Skin epidermis (tissue), 12 donors: Measurements from ENCODE around the gene NCBP2L.

Source experiments
- H3K27ac ChIP-seq, 21 experiments: fragments of 200-600 bp; sonication (generic) in 11 of 21; one replicate each; pipeline ENCODE4 v1.5.0; 2020; ENCODE audit warnings: mild to moderate bottlenecking in 3 of 21, inconsistent platforms in 2 of 21, moderate library complexity in 2 of 21
- H3K4me3 ChIP-seq, 7 experiments: fragments of 200-600 bp; sonication (generic) in 2 of 7; one replicate each; pipeline ENCODE4 v1.5.0; 2020; ENCODE audit warnings: inconsistent platforms in 2 of 7, mild to moderate bottlenecking in 2 of 7, moderate library complexity in 1 of 7

NCBP2L gene

GRCh38 chrX:107750861-107751445 is 26.6 kb upstream of the NCBP2L start:
- no peak overlapping the region for H3K27ac ChIP-seq

DNA sequence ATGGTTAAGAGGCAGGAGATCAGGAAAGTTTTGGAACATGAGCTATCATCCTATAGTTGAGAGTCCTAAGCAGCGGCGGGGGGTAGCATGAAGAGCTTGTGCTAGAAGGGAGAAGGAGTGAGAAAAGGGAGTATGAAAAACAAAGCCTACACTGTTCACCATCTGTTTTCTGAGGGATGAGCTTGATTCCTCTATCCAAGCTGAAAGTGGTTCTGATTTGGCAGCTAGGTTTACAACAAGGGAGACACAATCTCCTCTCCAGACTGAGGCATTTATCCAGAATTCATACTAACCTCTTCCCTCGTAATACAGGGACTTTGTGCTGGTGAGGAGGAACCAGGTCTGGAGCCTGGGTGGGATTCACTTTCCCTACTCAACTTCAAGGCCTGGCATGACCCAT is 25.5 kb upstream of the NCBP2L start:
- H3K4me3 ChIP-seq: no peak overlapping the region
- no peak overlapping the region for H3K27ac ChIP-seq

More at GRCh38 chrX:107750861-107751445, 26.6 kb upstream of the NCBP2L start:
- no peak overlapping the region for H3K4me3 ChIP-seq

DNA sequence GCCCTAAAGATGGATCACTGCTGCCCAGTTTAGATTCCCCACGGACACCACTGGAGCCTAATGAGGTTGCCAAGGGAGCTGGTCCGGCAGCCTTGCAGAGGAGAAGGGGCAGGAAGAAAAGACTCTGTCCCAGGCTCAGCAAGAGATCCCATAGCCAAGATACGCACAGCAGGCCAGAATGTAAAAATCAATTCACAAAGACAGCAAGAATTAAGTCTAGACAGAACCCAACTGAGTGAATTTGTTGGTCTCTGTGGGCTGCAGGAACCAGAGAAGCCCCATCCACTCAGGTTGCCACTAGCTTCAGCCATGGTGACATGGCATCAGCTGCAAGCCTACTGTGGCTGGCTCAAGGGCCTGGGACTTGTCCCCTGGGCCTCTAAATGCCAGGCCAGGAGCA is 24.8 kb upstream of the NCBP2L start:
- H3K27ac ChIP-seq: no peak overlapping the region

GRCh38 chrX:107753187-107753586 is 24.3 kb upstream of the NCBP2L start:
- no peak overlapping the region for H3K4me3 ChIP-seq
- H3K27ac ChIP-seq: no peak overlapping the region

More for the DNA sequence above, 24.8 kb upstream of the NCBP2L start:
- H3K4me3 ChIP-seq: no peak overlapping the region

GRCh38 chrX:107755721-107756120 is 21.8 kb upstream of the NCBP2L start:
- no peak overlapping the region for H3K4me3 ChIP-seq
- no peak overlapping the region for H3K27ac ChIP-seq

DNA sequence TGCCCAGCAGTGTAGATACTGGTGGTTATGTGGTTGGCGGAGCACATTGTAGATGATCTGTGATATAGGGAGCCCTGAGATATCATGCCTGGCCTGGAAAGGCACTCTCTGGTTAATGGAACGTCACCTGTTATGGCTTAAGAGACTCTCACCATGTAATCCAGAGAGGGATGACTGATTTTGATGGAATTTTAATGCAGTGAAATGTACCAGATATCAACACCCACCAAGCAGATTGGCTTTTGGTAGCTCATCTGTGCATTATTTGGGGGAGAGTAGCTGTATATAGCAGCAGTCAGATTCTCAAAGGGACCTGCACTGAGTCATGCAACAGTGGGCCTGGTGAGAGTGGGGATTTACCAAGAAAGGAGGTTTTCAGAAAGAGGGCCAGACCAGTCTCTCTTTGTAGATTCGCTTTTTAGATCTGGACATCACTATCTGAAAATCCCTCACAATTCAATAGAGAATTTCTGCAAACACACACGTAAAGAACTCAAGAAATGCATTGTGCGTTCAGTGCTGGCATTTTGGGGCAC is 19.2 kb upstream of the NCBP2L start:
- H3K4me3 ChIP-seq: no peak overlapping the region
- H3K27ac ChIP-seq: no peak overlapping the region

- H3K4me3 ChIP-seq: no peak overlapping the region
- no peak overlapping the region for H3K27ac ChIP-seq
Observed at GRCh38 chrX:107760304-107761077, 17.0 kb upstream of the NCBP2L start.

GRCh38 chrX:107763647-107764046 is 13.9 kb upstream of the NCBP2L start:
- Histone ChIP-seq H3K27ac (no peak overlapping the region), H3K4me3 (no peak overlapping the region)

DNA sequence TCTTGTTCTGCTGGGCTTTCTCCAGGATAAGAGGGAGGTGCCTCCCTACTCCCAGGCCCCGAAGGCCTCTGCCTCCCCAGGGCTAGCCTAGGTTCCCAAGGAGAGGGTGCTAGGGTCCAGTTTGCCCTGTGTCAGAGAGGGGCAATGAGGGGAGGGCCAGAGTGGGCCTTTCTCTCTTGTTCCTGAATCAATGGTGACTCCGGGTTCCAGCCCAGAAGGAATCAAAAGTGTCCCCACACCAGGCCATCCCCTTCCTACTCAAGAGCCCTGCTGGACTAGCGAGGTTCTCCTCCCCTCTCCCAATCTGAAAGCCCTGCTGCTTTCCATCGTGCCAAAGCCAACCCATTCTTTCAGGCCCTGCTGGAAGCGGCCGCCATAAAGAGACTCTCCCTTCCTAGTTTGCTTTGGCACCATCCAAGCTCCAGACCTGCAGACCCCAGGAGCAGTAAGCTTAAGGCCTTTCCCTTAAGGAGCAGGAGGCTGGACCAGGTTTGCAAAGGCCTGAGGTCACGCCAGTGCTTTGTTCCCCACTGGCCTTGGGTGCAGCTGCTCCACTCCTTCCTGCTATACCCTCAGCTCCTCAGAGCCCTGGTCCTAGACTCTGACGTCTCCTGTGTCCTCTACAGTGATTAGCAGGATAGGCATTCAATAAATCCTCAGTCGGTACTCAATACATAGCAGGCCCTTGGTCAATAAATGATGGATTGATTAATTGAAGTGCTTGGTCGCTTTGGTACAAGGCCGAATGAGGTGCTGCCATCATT is 12.5 kb upstream of the NCBP2L start:
- Histone ChIP-seq H3K27ac (no peak overlapping the region), H3K4me3 (no peak overlapping the region)

DNA sequence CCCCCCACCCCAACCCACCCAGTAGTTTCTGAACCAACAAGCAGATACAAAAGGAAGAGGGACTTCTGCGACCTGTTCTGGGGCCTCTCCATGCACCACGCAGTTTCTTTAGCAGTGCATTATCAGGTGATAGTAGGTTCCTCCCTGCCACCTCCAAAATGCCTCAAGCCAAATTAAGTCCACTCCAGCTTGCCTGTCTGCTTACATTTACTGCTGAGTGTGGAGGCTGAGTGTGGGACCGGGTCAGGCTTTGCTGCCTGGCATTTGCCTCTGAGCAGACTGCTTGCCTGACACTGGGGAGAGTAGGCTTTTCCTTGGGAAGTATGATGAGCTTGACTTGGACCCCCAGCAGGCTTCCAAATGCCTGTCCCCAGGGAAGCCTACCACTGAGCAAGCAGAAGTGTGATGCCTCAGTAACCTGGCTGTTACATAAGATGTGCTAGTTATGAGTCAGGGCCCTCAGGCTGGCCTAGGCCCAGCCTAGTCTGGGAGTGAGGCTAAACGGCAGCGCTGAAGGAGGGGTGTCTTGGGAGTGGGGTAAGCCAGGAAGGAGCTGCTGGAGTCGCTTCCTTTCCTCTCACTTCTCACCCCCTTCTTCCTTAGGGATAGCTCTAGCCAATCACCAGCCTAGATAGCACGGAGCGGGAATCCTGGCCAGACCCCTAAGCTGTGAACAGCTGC is 10.9 kb upstream of the NCBP2L start:
- Histone ChIP-seq H3K4me3 (no peak overlapping the region), H3K27ac (no peak overlapping the region)

- no peak overlapping the region for H3K27ac ChIP-seq
- no peak overlapping the region for H3K4me3 ChIP-seq
Observed at GRCh38 chrX:107768051-107768450, 9.5 kb upstream of the NCBP2L start.

- H3K4me3 ChIP-seq: no peak overlapping the region
- H3K27ac ChIP-seq: no peak overlapping the region
Observed at GRCh38 chrX:107769581-107770317, 7.8 kb upstream of the NCBP2L start.

GRCh38 chrX:107773206-107773605 is 4.3 kb upstream of the NCBP2L start:
- H3K27ac ChIP-seq: no peak overlapping the region
- H3K4me3 ChIP-seq: no peak overlapping the region

GRCh38 chrX:107773906-107774435 is 3.6 kb upstream of the NCBP2L start:
- H3K27ac ChIP-seq: no peak overlapping the region
- H3K4me3 ChIP-seq: peak overlapping the region in 2 of 7 experiments; percentile 34 to 42

DNA sequence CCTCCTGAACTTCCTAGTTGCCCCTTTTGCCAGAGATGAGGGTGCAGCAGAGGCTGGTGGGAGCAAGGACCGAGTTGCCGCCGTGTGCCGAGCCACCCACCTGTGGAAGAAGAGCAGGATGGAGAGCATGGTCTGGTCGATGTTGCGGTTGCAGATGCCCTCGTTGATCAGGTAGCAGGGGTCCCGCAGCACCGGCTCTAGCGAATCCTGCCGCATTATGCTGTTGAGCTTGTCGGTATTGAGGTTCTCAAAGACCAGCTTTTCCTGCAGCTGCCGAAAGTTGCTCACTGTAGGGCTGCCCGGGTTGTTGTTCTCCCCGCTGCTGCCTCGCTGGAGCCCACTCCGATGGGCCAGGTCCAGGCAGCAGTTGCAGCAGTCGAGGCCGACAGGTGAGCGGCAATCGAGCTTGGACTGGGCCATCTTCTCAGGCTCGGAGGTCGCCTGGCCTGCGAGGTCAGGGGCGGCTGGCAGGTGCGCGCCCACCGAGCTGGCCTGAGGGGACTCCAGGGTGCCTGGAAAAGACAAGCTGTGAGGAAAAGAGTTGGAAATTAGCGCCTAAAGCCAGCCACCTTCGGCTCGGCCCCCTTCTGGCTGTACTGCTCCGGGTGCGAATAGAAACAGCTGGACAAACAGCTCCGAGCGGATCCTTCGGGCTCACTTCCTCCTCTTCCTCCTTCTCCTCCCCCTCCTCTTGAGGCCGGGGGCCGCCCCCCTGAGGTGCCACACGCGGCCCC is 2.4 kb upstream of the NCBP2L start:
- H3K4me3 ChIP-seq: peak overlapping the region; percentile 30 to 53 (median 36)
- peak overlapping the region in 15 of 21 experiments; percentile 20 to 81 (median 63) for H3K27ac ChIP-seq

- Histone ChIP-seq H3K27ac (peak within 1 kb of the TSS in 18 of 21 experiments; percentile 3 to 81 (median 60)), H3K4me3 (peak within 1 kb of the TSS; percentile 30 to 53 (median 36))
Observed at GRCh38 chrX:107775734-107776511, 1.6 kb upstream of the NCBP2L start, which contains the start of gene TSC22D3. Gene TSC22D3 (minus strand): TSS chrX:107775787. CDS start chrX:107775419, 368 bp downstream.
